BE2C (cell line): ENCODE measurements around the gene SLC9C1.

ENCODE experiments used
- DNase-seq: peaks from one replicate; pipeline ENCODE4 v3.0.0-alpha.2; 2020
- H3K27me3 ChIP-seq: fragments of 250-450 bp; sonication (Bioruptor Pico); 2 replicates; pipeline ENCODE4 v1.5.1; 2020; ENCODE audit warnings: mild to moderate bottlenecking
- H3K36me3 ChIP-seq: fragments of 250-450 bp; sonication (Bioruptor Pico); 2 replicates; pipeline ENCODE4 v1.5.1; 2020; ENCODE audit warnings: mild to moderate bottlenecking
- H3K4me1 ChIP-seq: fragments of 250-450 bp; sonication (Bioruptor Pico); 2 replicates; pipeline ENCODE4 v1.5.1; 2020
- H3K4me3 ChIP-seq: 2 replicates; pipeline ENCODE4 v1.5.1; 2011; ENCODE audit warnings: low read depth, low read length
- H3K9me3 ChIP-seq: fragments of 250-450 bp; sonication (Bioruptor Pico); 2 replicates; pipeline ENCODE4 v1.5.1; 2020
- CTCF ChIP-seq: IDR thresholded peaks from 2 replicates; pipeline ENCODE4 v1.5.1; 2012; ENCODE audit warnings: mild to moderate bottlenecking, low read depth, low read length

Gene SLC9C1

DNA sequence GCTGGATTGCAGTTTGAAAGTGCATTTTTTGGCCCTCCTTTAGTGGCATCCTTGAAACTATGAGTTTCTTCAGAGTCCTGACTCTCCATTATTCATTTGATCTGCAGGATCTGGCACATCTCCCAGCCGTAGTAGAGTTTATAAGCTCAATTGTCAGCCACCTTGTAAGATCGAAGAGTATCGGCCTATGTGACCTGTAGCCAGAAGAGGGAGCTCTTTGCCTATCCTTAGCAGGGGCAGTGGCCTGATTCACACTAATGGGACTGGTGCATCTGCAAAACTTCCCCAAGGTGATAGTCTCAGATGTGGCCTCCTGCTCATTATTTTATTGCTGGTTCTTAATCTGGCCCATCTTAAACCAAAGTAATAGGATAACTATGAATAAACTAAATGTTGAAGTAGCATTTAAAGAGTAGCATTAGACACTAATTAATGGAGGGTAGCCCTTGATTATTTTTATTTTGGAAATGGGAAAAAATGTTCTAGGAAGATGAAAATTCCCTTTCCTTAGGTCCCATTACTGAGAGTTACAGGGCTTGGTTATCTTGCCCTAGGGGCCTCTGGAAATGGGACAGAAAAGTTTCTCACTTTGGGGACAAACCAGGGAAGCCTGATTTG lies 182.1 kb downstream of the SLC9C1 start:
- DNase-seq = peak; percentile 66
- TF ChIP-seq CTCF = peak; percentile 96
- no peaks in the 10 kb centered on the region for H3K9me3 ChIP-seq
- no peaks in the 10 kb centered on the region for H3K27me3 ChIP-seq
- H3K36me3 ChIP-seq = no peaks in the 10 kb centered on the region
- H3K4me1 ChIP-seq = no peaks in the 10 kb centered on the region
- no peak overlapping the region for H3K4me3 ChIP-seq

DNA sequence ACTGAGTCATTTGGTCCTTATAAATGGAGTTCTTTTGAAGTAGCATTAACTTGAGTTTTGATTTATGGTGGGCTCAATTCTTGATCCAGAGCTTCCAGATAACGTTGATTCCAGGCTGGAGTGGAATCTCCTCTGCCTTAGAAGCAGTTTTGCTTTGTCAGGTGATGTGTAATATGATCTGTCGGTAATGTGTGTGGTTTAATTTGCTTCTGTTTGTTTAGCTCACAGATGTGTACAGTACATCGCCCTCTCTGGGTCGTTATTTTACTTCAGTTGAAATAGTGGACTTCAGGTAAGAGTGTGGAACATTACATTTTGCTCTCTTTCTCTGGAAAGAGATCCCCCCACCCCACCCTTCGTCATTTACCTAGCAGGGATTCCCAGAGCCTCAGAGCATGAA lies 184.7 kb downstream of the SLC9C1 start:
- Histone ChIP-seq H3K4me1 (no peaks in the 10 kb centered on the region), H3K9me3 (no peaks in the 10 kb centered on the region), H3K4me3 (no peak overlapping the region), H3K27me3 (no peaks in the 10 kb centered on the region), H3K36me3 (no peaks in the 10 kb centered on the region)
- no peak for TF ChIP-seq CTCF
- no peak for DNase-seq

- H3K27me3 ChIP-seq = no peaks in the 10 kb centered on the region
- H3K9me3 ChIP-seq = no peaks in the 10 kb centered on the region
- no peaks in the 10 kb centered on the region for H3K36me3 ChIP-seq
- no peak for DNase-seq
- TF ChIP-seq CTCF = no peak
- no peak overlapping the region for H3K4me3 ChIP-seq
- no peaks in the 10 kb centered on the region for H3K4me1 ChIP-seq
Measured at GRCh38 chr3:112104774-112105173, 189.2 kb downstream of the SLC9C1 start.

DNA sequence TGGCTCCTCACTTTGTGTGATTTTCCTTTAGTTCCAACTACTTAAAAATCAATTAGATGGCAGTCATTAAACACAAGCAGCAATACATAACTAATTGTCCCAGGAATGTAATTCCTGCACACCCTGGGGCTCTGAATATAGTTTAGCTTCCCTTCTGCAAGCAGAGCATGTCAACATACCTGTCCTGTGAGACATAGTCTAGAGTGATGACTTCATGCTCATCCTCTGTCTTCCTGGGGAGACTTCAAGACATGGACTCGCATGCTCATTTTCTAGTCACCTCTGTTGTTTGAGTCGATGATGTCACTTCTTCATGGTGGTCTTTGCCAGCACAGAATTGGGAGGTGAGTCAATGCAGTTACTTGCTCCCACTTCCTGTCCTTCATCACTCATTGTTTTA lies 192.1 kb downstream of the SLC9C1 start:
- H3K27me3 ChIP-seq = no peaks in the 10 kb centered on the region
- H3K9me3 ChIP-seq = no peaks in the 10 kb centered on the region
- DNase-seq = no peak
- no peak for TF ChIP-seq CTCF
- no peaks in the 10 kb centered on the region for H3K36me3 ChIP-seq
- no peaks in the 10 kb centered on the region for H3K4me1 ChIP-seq
- H3K4me3 ChIP-seq = no peak overlapping the region

GRCh38 chr3:112097378-112097777 lies 196.6 kb downstream of the SLC9C1 start:
- H3K4me1 ChIP-seq = no peaks in the 10 kb centered on the region
- TF ChIP-seq CTCF = no peak
- H3K9me3 ChIP-seq = no peaks in the 10 kb centered on the region
- no peaks in the 10 kb centered on the region for H3K27me3 ChIP-seq
- H3K36me3 ChIP-seq = no peaks in the 10 kb centered on the region
- H3K4me3 ChIP-seq = no peak overlapping the region
- peak; percentile 13 for DNase-seq

GRCh38 chr3:112096176-112096575 lies 197.8 kb downstream of the SLC9C1 start:
- Histone ChIP-seq H3K36me3 (no peaks in the 10 kb centered on the region), H3K27me3 (no peaks in the 10 kb centered on the region), H3K9me3 (no peaks in the 10 kb centered on the region), H3K4me3 (no peak overlapping the region), H3K4me1 (no peaks in the 10 kb centered on the region)
- DNase-seq = no peak
- TF ChIP-seq CTCF = no peak
